IPS-11a (cell line): Measurements from ENCODE around the gene DPYD.

Experiments
- H3K4me3 ChIP-seq: one replicate; pipeline ENCODE4 v1.5.1; 2013; ENCODE audit warnings: low read depth, low read length, control low read depth

Gene DPYD

DNA sequence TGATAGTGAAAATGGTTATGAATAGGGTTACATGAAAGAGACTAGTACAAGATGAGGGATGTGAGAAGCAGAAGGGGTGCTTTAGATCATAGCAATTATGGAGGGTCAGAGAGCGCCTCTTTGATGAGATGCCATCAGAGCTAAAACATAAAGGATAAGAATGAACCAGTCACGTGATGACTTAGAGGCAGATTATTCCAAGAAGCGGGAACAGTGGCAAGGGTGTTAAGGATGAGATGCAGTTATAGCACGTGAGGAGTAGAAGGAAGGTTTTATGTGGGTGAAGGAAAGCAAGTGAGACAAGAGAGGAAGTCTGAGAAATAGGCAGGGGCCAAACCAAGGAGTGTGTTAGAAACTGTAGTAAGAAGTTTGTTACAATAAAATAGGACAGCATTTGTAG lies 360.1 kb downstream of the DPYD start:
- H3K4me3 ChIP-seq, result no peak overlapping the region

DNA sequence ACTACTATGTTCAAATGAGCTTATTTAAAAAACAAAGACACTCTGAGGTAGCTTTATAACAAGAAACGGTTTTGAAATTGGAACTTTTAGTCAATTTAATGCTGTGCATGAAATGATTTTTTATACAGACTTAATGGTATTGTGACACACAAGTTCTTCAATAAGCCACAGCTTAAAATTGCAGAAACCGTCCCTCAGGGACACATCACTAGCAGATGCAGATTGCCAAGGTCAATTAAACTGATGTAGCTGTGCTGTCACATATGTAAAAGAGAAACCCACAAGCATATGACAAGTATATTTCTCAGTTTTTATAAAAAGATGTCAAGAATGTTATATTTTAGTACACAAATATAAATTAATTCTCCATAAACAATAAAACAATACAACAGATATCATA lies 366.9 kb downstream of the DPYD start:
- H3K4me3 ChIP-seq, result no peak overlapping the region

DNA sequence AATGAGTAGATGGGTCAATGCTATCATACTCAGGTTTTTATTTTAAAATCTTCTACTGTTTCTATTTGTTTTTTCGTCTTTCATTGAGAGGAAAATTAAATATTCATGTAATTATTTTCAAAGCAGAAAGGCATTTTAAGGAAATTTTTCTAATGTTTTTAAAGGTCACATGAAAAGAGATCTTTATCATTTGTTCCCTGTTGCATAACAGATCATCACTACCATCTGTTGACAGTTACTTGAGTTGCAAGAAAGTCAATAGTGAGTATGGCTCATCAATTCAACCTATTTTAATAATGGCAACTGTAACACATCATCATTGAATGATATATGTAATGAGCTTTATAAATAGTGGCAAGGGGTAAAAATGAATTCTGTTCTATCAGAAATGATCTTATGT lies 369.7 kb downstream of the DPYD start:
- no peak overlapping the region for H3K4me3 ChIP-seq

DNA sequence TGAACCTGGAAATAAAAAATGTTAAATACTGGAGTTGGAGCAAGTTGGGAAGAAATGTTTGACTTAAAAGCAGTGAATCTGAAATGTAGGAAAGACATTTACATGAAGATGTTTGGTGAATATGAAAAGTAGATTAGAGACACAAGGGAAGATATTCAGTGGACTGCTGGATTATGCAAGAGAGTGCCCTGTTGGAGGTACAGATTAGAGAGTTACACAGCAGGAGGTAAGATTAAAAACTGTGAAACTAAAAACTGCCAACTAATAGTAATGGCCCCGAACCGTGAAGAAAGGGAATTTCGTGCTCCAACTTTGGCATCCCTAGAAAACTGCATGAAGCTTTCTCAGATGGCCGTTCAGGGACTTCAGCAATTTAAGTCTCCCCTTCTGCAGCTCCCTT lies 375.4 kb downstream of the DPYD start:
- no peak overlapping the region for H3K4me3 ChIP-seq

DNA sequence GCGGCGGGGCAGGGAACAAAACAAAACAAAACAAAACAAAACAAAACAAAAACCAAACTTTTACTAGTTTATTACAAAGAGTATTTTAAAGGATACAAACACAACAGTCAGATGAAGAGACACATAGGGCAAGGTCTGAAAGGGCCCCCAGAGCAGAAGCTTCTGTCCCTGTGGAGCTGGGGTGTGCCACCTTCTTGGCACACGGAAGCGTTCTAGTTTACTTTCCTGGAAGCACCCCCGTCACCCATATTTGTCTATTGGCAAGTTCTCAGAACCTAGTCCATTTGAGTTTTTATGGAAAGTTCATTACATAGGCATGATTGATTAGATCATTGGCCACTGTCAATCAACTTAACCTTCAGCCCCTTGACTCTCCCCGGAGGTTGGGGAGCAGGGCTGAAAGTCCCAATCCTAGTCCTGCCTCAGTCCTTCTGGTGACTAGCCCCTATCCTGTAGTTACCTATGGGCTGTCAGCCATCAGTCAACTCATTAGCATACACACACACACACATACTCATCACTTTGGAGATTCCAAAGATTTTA lies 380.4 kb downstream of the DPYD start:
- no peak overlapping the region for H3K4me3 ChIP-seq

DNA sequence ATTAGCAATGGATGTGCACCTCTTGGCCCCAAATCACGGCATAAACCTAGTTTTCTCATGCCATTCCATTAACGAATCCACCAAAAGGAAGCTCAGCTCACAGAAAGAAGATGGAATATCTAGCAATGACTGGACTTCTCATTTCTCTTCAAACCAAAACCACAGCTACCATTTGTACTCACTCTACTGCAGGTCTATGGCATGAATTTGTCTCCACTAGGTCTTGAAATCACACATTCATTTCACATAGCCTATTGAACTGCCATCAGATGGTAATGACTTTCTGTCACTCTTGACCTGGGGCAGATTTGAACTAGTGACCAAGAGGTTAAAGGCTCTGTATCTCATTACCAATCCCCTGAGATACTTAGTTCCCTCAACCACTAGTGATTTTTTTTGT lies 382.7 kb downstream of the DPYD start:
- H3K4me3 ChIP-seq, result no peak overlapping the region

DNA sequence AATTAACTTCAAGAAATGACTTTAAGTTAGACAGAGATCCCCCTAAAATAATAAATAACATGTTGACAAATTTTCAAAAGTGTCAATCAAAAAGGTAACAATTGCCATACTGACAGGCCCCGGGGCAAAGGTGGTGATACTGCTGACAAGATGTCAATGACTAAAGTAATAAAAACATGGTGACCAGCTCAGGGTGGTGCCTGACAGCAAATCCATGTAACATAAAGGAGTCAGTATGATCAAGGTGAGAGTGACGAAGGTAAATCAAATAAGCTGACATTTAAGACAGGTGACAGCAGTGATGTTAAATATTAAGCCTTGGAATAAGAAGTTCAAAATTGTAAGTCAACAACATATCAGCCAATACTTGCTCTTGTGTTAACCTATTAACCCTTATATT lies 387.5 kb downstream of the DPYD start:
- H3K4me3 ChIP-seq, result no peak overlapping the region

DNA sequence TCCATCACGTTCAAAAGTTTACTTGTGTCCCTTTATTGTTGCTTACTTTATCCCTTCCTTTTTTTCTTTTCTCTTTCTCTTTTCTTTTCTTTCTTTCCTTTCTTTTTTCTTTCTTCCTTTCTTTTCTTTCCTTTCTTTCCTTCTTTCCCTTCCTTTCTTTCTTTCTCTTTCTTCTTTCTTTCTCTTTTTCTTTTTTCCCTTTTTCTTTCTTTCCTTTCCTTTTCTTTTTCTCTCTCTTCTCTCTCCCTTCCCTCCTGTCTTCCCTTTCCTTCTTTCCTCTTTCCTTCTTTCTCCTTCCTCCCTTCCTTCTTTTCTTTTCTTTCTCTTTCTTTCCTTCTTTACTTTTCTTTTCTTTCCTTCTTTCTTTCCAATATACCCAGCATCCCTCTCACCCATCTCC lies 391.2 kb downstream of the DPYD start:
- no peak overlapping the region for H3K4me3 ChIP-seq

DNA sequence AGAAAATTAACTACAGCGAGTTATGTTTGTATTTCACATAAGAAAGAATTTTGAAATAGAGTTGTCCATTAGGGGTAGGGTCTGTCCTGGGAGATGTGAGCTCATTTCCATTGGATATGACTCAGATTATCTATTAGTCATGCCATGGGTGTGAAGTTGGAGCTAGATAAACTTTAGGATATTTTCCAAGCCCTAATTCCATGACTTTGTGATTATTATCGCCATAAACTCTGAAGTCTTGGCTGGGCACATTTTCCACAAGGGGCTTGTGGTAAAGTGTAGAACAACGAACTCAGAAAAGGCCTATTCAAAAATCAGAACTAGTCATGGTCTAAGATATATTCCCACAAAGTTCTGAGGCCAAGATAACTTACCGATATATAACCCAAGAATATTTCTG lies 396.6 kb downstream of the DPYD start:
- H3K4me3 ChIP-seq, result no peak overlapping the region

DNA sequence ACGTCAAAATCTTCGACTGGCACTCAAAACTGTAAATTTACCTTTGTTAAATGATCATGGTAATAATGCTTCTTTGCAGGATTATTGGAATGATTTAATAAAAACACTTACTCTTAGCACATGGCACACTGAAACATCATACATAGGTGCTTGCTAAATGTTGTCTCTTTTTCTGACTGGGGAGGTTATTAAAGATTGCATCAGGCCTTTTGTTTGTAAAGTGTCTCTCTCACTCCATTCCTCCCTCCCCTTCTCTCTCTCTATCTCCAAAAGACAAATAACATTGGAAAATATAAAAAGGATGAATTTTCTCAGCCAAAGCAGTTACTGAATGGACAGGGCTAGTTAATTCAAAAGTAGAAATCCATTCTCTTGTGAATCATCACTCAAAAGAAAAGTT lies 404.2 kb downstream of the DPYD start:
- no peak overlapping the region for H3K4me3 ChIP-seq

DNA sequence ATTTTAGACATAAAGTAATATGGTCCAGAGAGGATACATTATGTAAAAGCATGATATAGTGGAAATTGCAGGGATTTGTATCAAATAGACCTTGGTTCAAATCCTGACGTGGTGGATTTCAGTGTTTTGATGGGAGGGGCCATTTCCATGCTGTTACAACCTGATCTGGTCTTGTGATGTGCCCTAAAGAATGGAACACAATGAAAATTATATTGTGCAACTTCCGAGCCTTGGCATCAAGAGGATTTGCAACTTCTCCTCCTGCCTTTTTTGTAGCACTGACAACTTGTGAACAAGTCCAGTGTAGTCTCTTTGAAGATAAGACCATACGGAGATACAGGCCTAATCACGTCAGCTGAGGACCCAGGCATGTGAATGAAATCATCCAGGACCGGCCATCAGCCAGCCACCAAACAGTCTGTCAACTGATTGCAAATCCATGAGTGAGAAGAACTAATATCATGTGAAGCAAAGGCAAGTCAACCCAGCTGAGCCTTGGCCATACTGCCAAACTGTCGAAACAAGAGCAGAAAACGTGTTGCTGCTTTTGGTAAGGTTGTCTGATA lies 412.1 kb downstream of the DPYD start:
- no peak overlapping the region for H3K4me3 ChIP-seq

DNA sequence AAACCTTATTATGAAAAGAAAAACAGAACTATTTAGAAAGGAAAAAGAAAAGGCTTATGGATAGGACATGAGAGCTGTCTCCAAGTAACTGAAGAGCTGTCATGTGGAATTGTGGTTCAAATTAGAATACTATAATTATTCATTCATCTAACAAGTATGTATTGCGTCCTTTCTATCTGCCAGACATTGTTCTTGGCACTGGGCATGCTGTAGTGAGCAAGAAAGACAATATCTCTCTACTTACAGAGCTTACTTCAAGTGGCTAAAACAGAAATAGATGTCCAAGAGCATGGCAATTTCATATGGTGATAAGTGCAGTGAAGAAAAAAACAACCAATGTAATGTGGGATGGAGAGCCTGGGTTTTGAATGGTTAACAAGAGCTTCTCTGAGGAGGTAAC lies 413.0 kb downstream of the DPYD start:
- H3K4me3 ChIP-seq, result no peak overlapping the region

DNA sequence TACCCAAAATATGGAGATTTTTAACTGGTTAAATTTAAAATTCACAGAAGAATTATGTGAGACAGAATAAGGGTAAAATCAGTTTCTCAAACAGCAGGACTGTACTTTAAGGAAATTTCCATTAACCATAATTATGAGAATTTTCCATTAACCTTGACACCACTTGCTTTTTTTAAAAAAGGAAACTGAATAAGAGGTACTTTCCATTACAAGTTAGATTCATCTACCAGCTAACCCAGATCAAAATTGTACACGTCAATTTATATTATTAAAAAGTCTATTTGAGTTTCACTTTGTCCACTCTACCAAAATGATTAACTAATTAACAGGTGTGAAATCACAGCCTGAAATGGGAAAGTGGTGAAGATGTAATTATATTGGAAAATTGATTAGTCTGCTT lies 414.5 kb downstream of the DPYD start:
- H3K4me3 ChIP-seq, result no peak overlapping the region

DNA sequence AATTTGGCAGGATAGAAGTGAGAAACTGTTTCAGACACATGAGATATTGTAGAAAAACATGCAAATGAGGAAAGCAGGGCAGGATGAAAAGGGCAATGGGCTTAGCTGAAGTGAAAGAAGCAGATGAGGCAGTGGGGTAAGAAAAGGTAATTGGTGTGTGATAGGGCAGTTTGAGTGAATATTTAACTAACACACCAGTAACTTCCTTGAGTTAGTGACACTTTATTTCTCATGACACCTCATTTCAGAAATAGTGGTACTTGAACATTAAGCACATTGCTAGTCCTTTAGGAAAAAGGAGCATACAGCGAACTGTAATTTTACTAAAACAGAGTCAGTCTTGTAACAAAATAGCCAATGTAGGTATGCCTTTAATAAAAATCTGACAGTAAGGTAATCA lies 415.0 kb downstream of the DPYD start:
- H3K4me3 ChIP-seq, result no peak overlapping the region

DNA sequence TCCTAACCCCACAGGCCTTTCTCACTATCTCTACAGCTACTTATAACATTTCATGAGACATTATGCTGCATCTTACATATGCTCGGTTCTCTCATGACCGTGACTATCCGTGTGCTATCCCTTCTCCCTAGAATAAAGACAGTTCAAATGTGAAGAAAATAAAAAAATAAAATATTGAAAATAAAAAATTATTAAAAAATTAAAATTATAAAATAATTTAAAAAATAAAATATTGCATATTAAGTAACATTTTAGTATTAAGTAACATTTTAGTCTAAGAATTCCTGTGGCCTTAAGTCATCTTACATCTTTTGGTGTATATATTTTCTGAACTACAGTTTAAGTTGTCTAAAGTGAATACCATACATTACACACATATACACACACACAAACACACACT lies 415.5 kb downstream of the DPYD start:
- no peak overlapping the region for H3K4me3 ChIP-seq

DNA sequence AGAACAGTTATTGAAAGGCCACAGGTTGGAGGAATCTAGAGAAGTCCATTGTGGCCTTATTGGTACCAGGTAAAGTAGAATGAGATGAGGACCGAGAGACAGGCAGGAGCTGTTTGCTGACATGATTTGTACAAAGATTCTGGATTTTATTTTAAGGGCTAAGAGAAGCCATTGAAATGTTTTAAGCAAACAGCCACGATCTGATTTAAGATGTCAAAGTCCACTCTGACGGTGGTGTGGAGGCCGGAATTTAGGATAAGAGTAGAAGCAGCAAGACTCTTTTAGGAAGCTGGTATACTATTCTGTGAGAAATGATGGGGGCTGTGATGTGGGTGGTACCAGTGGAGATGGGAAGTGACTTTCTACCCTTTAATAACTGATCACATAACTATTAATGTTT lies 418.5 kb downstream of the DPYD start:
- no peak overlapping the region for H3K4me3 ChIP-seq

DNA sequence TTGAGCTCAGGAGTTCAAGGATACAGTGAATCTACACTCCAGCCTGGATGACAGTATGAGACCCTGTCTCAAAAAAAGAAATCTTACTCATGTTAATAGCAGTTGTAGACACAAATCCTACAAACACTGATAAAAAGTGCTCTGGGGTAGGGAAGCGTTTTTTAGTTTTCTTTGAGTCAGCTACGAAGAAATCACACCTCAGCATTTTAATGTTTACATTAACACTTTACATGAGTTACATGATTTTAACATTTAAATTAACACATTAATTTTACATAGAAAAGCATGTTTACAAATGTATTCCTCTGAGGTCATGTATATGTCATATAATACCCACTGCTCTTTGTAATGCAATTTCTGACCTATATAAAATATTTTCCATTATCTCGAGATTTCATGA lies 419.2 kb downstream of the DPYD start:
- H3K4me3 ChIP-seq, result no peak overlapping the region

DNA sequence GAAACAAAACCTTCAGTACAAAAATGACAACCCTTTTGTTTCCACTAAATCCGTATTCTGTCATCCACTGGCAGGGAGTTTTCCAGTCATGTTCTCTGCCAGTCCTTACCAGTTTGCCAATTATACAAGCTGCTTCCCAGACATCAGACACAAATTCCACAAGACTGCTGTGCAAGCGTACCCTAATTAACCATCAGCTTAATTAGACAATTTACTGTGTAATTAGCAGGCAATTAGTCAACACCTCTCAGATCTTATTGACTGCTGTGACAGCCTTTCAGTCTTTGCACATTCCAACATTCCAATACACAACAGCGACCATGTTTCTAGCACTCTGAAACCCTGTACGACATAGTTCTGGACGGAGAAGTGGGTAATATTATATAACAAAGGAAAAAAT lies 420.1 kb downstream of the DPYD start:
- H3K4me3 ChIP-seq, result no peak overlapping the region

DNA sequence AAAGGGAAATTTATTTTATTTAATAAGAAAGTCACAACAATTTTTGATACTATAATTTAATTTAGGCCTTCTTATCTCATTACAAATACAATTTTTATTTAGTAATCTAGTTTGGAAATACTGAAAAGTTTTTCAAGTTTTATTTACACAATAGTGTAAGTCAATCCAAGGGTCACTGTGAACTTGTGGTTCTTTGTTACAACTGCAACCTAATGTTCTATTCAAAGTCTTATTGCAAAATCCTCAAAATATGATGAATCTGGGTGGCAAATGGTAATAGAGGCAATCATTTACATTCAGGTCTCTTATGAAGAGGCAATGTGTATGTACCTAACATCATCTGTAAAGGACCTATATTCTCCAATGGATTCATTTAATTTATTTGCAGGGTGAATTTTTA lies 421.2 kb downstream of the DPYD start:
- no peak overlapping the region for H3K4me3 ChIP-seq

DNA sequence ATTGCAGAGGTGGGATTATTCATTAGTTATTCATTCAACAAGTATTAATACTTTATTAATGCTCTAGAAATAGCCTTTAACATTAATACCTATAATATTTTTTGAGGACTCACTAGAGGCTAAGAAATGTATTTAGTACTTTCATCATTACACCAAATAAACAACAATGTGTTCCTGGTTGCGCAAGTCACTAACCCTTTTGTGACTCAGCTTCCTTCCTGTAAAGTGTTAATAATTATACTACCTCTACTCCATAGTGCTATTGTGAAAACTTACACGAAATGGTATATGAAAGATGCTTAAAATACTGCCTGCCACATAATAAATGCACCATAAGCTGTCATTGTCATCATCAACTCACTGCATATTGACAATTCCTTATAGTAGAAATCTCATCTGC lies 431.0 kb downstream of the DPYD start:
- no peak overlapping the region for H3K4me3 ChIP-seq

DNA sequence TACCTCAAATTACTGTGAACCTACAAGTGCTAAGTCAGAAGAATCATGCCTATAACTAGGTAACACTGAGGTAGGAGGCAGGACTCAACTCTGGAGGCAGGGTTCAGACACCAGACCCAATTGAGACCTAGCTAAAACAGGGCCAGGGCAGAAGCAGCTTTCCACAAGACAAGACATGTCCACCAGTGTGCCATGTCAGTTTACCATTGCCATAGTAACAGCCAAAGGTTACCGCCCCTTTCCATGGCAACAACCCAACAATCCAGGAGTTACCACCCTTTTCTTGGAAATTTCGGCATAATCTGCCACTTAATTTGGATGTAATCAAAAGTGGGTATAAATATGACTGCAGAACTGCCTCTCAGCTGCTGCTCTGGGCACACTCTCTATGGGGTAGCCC lies 432.3 kb downstream of the DPYD start:
- H3K4me3 ChIP-seq, result no peak overlapping the region

DNA sequence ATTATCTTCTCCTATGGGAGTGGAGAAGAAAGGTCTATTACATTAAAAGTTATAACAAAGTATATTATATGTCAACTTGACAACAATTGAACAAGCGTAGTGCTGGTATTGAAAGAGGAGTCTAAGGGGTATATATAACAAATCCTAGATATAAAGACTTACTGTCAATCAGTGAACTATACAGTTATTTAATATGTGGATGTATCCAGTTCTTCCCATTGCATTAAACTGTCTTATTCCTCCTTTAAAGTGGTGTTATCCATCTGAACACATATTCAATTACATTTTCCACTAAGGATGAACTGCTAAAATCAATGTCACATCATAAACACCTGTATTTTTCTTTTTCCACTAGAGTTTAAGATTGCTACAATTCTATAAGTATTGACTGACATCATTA lies 438.8 kb downstream of the DPYD start:
- no peak overlapping the region for H3K4me3 ChIP-seq

DNA sequence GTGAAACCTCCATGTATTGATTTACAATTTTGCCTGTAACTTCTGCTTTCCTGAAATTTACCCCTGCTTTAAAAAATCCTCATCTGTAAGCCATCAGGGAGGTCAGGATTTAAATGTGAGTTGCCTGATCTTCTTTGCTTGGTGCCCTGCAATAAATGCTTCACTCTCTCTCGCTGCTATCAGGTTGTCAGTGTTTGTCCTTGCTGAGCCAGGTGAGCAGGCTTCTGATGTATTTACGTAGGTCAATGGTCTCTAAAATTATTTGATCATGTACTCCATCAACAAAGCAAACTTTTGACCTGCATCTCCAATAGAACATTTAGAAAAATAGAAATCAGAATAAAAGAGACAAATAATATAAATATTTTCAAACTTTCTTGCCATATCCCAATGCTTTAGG lies 453.4 kb downstream of the DPYD start:
- H3K4me3 ChIP-seq, result no peak overlapping the region

DNA sequence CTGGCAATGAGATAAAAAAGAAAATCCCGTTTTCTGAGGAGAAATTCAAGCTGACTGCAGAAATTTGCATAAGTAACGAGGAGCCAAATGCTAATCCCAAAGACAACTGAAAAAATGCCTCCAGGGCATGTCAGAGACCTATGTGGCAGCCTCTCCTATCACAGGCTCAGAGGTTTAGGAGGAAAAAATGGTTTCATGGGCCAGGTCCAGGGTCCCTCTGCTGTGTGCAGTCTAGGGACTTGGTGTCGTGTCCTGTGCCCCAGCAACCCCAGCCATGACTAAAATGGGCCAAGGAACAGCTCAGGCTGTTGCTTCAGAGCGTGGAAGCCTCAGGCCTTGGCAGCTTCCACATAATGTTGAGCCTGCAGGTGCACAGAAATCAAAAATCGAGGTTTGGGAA lies 456.5 kb downstream of the DPYD start:
- no peak overlapping the region for H3K4me3 ChIP-seq
